ENCODE measurements around the gene INTS1.

- TF ChIP-seq CTCF (IDR thresholded peaks at IDR 0.05) = no peak
- no peak for TF ChIP-seq POLR2A (IDR thresholded peaks at IDR 0.05)
Observed at GRCh38 chr7:1422512-1423263, 81.5 kb downstream of the INTS1 start.
